ENCODE results near the gene MCC.

GRCh38 chr5:112973904-112974303, 514.3 kb downstream of the MCC start:
- TF ChIP-seq MYBL2 (CRISPR knock-in tag; IDR thresholded peaks at IDR 0.05) (no peak), TCF7 (CRISPR knock-in tag; IDR thresholded peaks at IDR 0.05; ENCODE audit: low read depth) (no peak)
